Ascending aorta (tissue), 2 donors: ENCODE data around the gene FNDC5. TPM values are rescaled to one million over a fixed set of nuclear protein-coding genes. Genes with fewer than 3 reads are reported as not detected.

Experiments
- DNase-seq, 2 donors: peaks; one replicate each; pipeline ENCODE4 v3.0.0-alpha.2; 2019; ENCODE audit warnings: low spot score in 2 of 2
- H3K27ac ChIP-seq, 2 donors: fragments of 200-600 bp; sonication (generic); one replicate each; pipeline ENCODE4 v1.5.1; 2016 to 2017; ENCODE audit warnings: mild to moderate bottlenecking in 1 of 2
- H3K27me3 ChIP-seq: fragments of 200-600 bp; sonication (generic); one replicate; pipeline ENCODE4 v1.5.1; 2017
- H3K36me3 ChIP-seq, 2 donors: fragments of 200-600 bp; sonication (generic); one replicate each; pipeline ENCODE4 v1.5.1; 2016
- H3K4me1 ChIP-seq, 2 donors: fragments of 200-600 bp; sonication (generic); one replicate each; pipeline ENCODE4 v1.5.1; 2016 to 2017; ENCODE audit warnings: mild to moderate bottlenecking in 1 of 2
- H3K4me3 ChIP-seq, 2 donors: fragments of 200-600 bp; sonication (generic); one replicate each; pipeline ENCODE4 v1.5.1; 2016 to 2017; ENCODE audit warnings: mild to moderate bottlenecking in 1 of 2
- H3K9me3 ChIP-seq, 2 donors: fragments of 200-600 bp; sonication (generic); one replicate each; pipeline ENCODE4 v1.5.1; 2016
- intact Hi-C: fragments of 100-400 bp; cut with DNase I; formaldehyde crosslinking; loops from one replicate; pipeline ENCODE4 v1.15.1; 2023
- total RNA-seq: library from RNA; depleted of rRNA; stranded (reverse); fragments of >200 nt; gene quantifications from one replicate; pipeline ENCODE4 v1.1.0, GENCODE V29; 2016
- TF ChIP-seq, protein P1 (sequence below), 3 experiments: fragments of 200-600 bp in 2 of 3; fragments of 450-650 bp in 1 of 3; sonication (generic) in 2 of 3; IDR thresholded peaks; one replicate each; pipeline ENCODE4 v1.5.1; 2016 to 2019; ENCODE audit warnings: antibody characterized with exemption in 3 of 3, mild to moderate bottlenecking in 1 of 3, moderate library complexity in 1 of 3

FNDC5 gene
- total RNA-seq, 1 donor from 2014 or later = 8.9 TPM

- DNase-seq = peak in 1 of 2 donors; percentile 24
- Histone ChIP-seq H3K27ac (peak overlapping the region; percentile 67 to 83), H3K27me3 (no peaks in the 10 kb centered on the region), H3K4me3 (no peak overlapping the region), H3K4me1 (peaks cover 20 to 50% of the 10 kb centered on the region in 2 donors), H3K9me3 (no peaks in the 10 kb centered on the region), H3K36me3 (peaks cover 0 to 2% of the 10 kb centered on the region in 2 donors)
- intact Hi-C loops = no loop called here
- TF ChIP-seq, protein P1, sequence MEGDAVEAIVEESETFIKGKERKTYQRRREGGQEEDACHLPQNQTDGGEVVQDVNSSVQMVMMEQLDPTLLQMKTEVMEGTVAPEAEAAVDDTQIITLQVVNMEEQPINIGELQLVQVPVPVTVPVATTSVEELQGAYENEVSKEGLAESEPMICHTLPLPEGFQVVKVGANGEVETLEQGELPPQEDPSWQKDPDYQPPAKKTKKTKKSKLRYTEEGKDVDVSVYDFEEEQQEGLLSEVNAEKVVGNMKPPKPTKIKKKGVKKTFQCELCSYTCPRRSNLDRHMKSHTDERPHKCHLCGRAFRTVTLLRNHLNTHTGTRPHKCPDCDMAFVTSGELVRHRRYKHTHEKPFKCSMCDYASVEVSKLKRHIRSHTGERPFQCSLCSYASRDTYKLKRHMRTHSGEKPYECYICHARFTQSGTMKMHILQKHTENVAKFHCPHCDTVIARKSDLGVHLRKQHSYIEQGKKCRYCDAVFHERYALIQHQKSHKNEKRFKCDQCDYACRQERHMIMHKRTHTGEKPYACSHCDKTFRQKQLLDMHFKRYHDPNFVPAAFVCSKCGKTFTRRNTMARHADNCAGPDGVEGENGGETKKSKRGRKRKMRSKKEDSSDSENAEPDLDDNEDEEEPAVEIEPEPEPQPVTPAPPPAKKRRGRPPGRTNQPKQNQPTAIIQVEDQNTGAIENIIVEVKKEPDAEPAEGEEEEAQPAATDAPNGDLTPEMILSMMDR (IDR thresholded peaks at IDR 0.05) = no peak
Measured at GRCh38 chr1:32863218-32863880, 7.4 kb downstream of the FNDC5 start.

GRCh38 chr1:32861904-32862695 is 8.6 kb downstream of the FNDC5 start:
- Histone ChIP-seq H3K9me3 (no peaks in the 10 kb centered on the region), H3K36me3 (peaks cover 7 to 14% of the 10 kb centered on the region in 2 donors), H3K27ac (peak overlapping the region; percentile 36 to 83), H3K4me3 (no peak overlapping the region), H3K27me3 (no peaks in the 10 kb centered on the region), H3K4me1 (peaks cover 20 to 50% of the 10 kb centered on the region in 2 donors)
- TF ChIP-seq, protein P1 (IDR thresholded peaks at IDR 0.05) = no peak
- DNase-seq = peak in 1 of 2 donors; percentile 50
- intact Hi-C loops = no loop called here

GRCh38 chr1:32860566-32860965 is 10.1 kb downstream of the FNDC5 start:
- TF ChIP-seq, protein P1 (IDR thresholded peaks at IDR 0.05) = no peak
- Histone ChIP-seq H3K4me3 (no peak overlapping the region), H3K27ac (peak overlapping the region; percentile 36 to 61), H3K9me3 (no peaks in the 10 kb centered on the region), H3K27me3 (no peaks in the 10 kb centered on the region), H3K36me3 (peaks cover 20 to 30% of the 10 kb centered on the region in 2 donors), H3K4me1 (peaks cover 20 to 46% of the 10 kb centered on the region in 2 donors)
- intact Hi-C loops = no loop called here
- no peak for DNase-seq

DNA sequence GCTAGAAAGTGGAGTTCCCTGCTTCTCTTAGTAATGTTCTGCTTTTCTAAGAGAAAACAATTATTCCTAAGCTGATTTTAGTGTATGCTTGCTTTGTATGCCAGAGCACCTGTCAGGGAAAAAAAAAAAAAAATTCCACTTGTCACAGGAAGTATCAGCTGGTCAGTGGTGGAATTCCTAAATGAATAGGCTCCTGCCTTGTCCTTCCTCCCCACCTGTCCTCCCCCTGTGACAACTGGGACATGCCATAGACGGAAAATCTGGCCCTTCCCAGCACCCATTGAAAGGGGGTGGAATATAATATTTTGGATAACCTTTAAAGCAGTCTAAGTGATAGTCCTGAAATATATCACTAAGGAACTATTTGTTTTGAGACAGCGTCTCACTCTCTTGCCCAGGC is 10.8 kb downstream of the FNDC5 start:
- DNase-seq = no peak
- no peak overlapping the region for H3K4me3 ChIP-seq
- peaks cover 23 to 36% of the 10 kb centered on the region in 2 donors for H3K36me3 ChIP-seq
- no peaks in the 10 kb centered on the region for H3K9me3 ChIP-seq
- H3K4me1 ChIP-seq = peaks cover 17 to 39% of the 10 kb centered on the region in 2 donors
- intact Hi-C loops = no loop called here
- TF ChIP-seq, protein P1 (IDR thresholded peaks at IDR 0.05) = no peak
- no peaks in the 10 kb centered on the region for H3K27me3 ChIP-seq
- no peak overlapping the region for H3K27ac ChIP-seq

DNA sequence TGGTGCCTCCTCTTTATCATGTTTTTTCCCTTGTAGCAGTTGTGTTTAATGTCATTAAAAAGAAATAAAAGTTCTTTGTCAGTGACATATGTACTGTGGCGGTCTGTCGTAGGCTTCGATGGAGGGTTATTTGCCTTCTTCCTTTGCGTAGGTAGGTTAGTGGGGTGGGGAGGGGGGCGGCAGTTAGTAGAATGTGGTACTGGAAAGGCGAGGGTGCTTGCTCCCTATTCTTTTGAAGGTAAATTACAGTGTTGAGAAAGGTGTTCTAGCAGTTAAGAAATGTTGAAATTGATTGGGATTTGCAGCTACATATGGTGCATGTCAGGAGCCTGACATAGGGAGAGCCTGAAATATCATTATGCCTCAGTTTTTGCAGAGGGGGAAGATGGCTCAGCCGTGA is 11.9 kb downstream of the FNDC5 start:
- peaks cover 31 to 41% of the 10 kb centered on the region in 2 donors for H3K36me3 ChIP-seq
- intact Hi-C loops = no loop called here
- TF ChIP-seq, protein P1 (IDR thresholded peaks at IDR 0.05) = no peak
- H3K4me3 ChIP-seq = no peak overlapping the region
- H3K27me3 ChIP-seq = no peaks in the 10 kb centered on the region
- no peak overlapping the region for H3K27ac ChIP-seq
- no peaks in the 10 kb centered on the region for H3K9me3 ChIP-seq
- peak in 1 of 2 donors; percentile 42 for DNase-seq
- H3K4me1 ChIP-seq = peaks cover 12 to 28% of the 10 kb centered on the region in 2 donors
